ENCODE measurements around the gene PHGDH.

PHGDH gene

DNA sequence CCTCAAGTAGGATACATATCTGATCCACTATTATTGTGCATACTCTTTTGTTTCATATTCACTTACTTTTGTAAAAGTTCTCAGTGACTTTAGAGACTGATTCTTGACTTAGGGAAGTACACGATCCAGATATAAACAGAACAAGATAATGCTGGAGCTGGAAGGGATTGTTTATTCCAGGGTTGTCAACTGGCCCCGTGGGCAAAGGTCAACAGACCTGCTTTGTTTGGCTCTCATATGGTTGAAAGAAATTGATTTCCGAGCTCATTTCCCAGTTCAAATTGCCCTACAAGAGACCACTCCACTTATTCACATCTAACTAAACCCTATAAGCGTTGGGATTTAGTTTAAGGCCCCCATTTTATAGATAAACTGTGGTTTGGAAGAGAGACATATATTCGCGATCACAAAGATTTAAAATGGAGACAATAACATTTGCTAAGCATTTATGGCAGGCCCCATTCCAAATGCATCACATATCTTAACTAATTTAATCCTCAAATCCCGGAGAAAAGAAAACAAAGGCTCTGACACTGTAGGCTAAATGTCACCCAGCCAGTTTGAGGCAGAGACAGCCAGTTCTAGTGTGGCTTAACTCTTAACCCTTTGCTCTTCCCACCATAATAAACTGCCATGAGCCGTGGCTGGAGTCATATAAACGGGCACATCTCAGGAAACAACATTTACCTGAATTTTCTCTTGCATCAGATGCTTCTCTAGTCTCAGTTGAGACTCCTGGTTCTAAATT, 78.9 kb downstream of the PHGDH start:
- no peak for DNase-seq (ENCODE audit: low spot score)

DNA sequence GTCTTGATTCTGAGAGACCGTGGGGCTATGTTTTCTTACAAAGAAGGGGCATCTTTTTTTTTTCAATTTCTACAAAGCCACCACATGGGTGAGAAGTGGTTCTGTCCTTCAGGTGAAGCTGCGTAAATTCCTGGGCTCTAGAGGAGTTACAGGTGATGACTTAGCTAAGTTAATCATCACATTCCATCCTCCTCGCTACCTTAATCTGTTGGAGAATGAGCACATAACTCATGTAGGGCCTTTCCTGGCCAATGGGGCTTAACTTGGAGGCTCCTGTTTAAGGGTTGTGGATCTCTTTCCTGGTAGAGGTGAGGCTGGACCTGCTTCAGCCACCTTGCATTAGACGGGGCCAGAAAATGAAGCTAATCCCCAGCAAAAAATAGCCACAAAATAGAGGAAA, 79.6 kb downstream of the PHGDH start:
- no peak for DNase-seq (ENCODE audit: low spot score)
